GM12872 (cell line): ENCODE data around the gene ZNF581.

Source experiments
- TF ChIP-seq, protein P1 (sequence below): IDR thresholded peaks from 3 replicates; pipeline ENCODE4 v1.5.1; 2011; ENCODE audit warnings: low read depth, mild to moderate bottlenecking, low read length, moderate library complexity; ENCODE audit not compliant: insufficient read depth

ZNF581 gene

DNA sequence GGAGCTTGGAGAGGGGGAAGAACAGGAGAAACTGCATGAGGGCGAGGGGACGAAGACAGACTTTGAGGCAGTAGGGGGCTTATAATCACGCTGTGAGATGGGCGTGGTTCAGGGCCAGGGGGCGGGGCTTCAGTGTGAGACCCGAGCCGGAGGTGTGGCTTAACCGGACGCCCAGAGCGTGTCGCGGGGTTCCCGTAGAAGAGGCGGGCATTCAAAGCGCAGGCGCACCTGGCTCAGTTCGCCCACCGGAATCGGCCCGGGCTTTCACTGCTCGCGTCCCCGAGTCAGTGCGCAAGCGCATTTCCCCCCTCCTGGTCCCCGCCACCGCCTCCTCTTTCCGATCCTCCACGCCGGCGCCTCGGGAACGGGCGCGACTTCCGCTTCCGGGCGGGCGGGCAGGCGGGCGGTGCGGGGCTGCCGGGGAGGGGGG, 38.2 kb upstream of the ZNF581 start:
- TF ChIP-seq, protein P1, sequence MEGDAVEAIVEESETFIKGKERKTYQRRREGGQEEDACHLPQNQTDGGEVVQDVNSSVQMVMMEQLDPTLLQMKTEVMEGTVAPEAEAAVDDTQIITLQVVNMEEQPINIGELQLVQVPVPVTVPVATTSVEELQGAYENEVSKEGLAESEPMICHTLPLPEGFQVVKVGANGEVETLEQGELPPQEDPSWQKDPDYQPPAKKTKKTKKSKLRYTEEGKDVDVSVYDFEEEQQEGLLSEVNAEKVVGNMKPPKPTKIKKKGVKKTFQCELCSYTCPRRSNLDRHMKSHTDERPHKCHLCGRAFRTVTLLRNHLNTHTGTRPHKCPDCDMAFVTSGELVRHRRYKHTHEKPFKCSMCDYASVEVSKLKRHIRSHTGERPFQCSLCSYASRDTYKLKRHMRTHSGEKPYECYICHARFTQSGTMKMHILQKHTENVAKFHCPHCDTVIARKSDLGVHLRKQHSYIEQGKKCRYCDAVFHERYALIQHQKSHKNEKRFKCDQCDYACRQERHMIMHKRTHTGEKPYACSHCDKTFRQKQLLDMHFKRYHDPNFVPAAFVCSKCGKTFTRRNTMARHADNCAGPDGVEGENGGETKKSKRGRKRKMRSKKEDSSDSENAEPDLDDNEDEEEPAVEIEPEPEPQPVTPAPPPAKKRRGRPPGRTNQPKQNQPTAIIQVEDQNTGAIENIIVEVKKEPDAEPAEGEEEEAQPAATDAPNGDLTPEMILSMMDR, result no peak

DNA sequence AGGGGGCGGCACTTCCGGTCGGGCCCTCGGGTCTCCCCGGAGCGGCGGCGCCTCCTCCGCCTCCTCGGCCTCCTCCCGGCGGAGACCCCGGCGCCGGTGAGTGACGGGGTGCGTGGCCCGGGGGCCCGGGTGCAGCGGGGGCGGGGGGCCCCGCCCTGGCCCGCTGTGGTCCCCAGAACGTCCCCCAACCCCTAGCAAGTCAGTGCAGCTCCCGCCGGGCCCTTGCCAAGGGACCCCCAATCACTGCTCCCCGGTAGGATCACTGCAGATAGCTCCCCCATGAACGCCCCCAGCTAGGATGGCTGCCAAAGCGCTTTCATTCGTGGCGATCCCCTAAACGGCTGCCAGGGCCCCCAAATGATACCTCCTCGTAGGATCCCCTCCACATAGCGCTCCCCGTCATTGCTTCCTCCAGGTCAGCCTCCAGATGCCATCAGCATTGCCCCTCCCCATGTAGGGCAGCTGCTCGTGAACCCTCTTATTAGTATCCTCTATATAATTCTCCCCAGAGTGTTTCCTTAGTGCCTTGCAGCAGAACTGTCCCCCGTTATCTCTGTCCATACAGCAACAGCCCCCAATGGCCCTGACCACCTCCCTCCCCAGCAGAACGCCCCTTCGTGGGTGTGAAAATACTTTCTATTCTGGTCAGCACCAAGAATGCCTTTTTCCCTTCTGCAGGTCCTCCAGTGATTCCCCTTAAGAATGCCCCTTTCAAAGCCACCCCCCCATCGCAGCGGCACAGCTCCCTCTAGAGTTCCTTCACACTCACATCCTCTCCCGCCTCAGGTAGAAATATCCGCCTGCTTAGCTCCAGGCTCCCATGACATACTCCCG, 37.6 kb upstream of the ZNF581 start, which contains the start of gene ZNF865:
ZNF865 (plus strand) TSS at position 11 of the 834 bp plus-strand sequence. CDS start 7,972 bp downstream, outside the sequence.
- TF ChIP-seq, protein P1, result peak; percentile 77

DNA sequence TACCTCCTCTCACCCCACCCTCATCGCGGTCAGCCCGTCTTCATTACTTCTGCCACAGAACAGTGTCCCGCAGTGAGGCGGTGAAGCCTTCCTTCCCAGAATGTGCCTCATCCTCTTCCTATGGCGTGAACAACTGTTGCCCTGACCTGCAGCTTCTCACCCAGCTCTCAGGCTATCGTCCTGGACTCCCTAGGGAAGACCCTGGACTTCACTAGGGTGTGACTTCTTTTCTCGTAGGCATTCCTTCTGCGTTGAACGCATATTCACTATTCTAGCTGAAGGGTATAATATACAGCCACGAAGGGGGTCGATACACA, 37.0 kb upstream of the ZNF581 start:
- TF ChIP-seq, protein P1, result no peak

DNA sequence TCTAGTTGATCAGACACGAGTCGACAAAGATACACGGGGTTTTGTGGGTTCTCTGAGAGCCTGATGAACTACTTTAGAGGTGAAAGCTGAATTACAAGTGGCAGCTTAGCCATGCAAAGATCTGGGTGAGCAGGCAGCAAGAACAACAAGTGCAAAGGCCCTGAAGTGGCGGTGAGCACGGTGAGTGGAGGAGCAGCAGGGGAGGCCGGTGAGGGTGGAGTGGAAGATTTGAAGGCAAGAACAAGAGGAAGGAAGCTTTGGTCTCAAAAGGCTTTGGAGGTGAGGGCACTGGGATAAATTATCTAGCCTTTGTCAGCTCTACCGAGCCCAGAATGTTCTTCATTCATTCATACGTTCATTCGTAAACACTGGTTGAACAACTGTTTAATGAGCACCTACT, 36.6 kb upstream of the ZNF581 start:
- TF ChIP-seq, protein P1, result no peak

DNA sequence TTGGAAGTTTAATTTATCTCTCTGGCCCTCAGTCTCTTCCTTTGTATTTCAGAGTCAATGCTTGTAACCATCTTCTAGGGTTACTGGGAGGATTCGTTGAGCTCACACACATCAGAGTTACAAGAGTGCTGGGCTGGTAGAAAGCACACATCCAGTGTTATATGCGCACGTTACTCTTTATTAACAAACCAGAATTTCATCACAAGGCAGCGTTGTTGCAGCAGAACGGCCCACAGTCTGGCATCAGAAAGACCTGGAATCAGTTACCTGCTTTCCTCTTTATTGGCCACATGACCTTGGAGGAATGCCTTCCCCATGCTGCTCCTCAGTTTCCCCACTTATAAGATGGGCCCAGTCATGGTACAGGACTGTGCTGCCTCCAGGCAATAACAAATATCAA, 34.1 kb upstream of the ZNF581 start:
- TF ChIP-seq, protein P1, result no peak

DNA sequence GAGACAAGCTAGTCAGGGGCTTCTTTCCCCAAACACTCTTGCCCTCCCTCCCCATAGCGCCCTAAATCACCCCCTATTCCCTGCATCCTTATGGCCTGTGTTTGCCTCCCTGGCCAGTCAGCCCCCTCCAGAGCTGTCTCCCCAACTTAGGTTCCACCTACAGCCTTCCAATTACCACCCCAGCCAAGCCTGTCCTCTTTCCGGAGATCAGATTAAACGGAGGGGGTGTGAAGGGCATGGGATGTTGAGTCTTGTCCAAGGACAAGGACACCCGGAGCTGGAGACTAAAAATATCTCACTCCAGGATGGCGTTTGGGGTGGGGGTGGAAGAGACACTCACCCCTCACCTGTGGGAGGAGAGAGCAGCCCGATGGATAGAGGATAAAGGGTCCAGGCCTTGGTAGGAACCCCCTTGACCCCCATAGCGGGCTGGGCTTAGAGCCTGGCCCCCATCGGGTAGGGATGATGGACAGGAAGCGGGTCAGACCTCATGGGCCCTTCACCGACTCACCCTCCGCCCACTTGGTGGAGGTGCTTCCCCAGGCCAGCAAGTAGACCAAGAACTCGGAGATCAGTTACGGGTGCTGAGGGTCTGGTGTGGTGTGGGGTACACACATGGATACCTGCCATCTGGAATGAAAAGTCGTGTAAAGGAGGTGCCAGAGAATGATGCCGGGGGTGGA, 32.0 kb upstream of the ZNF581 start:
- TF ChIP-seq, protein P1, result no peak

DNA sequence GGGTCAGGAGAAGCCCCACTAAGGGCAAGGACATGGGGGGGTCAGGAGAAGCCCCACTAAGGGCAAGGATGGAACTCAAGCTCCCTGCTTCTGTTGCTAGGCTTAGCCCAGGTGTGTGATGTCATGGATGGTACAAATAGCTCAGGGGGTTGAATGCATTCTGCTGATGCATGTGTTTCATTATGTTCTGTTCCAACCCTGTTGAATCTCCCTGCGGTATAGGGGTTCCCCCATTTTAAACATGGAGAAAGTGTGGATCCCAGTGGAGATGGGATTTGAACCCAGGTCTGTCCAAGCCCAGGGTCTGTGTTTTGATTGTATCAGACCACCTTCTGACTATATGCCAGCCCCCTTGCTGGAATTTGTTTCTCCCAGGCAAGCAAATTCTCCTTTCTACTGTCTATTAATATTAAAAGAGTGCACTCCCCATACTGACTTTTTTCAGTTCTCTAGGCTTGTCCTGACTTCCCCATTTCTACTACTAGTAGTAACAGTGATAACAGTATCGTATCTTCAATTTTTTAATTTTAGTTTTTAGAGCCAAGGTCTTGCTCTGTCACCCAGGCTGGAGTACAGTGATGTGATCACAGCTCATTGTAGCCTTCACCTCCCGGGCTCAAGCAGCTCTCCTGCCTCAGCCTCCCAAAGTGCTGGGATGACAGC, 31.3 kb upstream of the ZNF581 start:
- TF ChIP-seq, protein P1, result no peak
